ENCODE data around the gene PKD1. TPM values are rescaled to one million over a fixed set of nuclear protein-coding genes. Genes with fewer than 3 reads are reported as not detected.

PKD1 gene
- total and polyA plus RNA-seq, 2 experiments from 2014 or later, result 35.9 to 60.6 TPM

DNA sequence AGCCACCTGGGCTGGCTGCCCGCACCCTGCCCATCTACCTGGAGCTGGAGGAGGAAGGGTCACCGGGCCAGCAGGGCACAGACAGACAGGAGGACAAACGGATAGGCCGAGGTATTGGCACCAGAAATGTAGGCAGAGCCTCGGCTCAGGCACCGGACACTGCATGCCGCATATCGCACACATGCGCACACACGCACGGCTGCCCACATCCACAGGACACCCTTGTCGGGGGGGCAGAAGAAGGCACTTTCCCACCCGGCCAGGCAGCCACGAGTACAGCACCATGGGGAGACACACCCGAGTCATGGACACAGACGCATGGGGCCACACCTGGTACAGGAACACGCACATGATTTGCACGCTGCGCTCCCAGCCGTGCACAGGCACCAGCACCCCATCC lies 46.3 kb upstream of the PKD1 start:
- Histone ChIP-seq H2AFZ (no peak overlapping the region), H3K9me2 (replicated peaks; ENCODE audit: insufficient read depth) (no peaks in the 10 kb centered on the region), H4K20me1 (ENCODE audit: insufficient read depth, poor library complexity, severe bottlenecking) (no peaks in the 10 kb centered on the region), H3K4me1 (ENCODE audit: insufficient read depth) (no peaks in the 10 kb centered on the region), H3K27me3 (no peaks in the 10 kb centered on the region), H3K36me3 (replicated peaks; ENCODE audit: insufficient read depth, low read depth) (no peaks in the 10 kb centered on the region), H3K4me3 (no peak overlapping the region), H3K9me3 (ENCODE audit: low read depth) (no peaks in the 10 kb centered on the region), H3K4me2 (no peak overlapping the region), H3K79me2 (no peaks in the 10 kb centered on the region), H3K27ac (no peak overlapping the region)
- no peak for TF ChIP-seq EZH2phosphoT487 (IDR thresholded peaks at IDR 0.05; ENCODE audit: low read depth, severe bottlenecking, unreplicated experiment)
- no peak for TF ChIP-seq EZH2 (IDR thresholded peaks at IDR 0.05; ENCODE audit: borderline replicate concordance)
- TF ChIP-seq, protein P1, sequence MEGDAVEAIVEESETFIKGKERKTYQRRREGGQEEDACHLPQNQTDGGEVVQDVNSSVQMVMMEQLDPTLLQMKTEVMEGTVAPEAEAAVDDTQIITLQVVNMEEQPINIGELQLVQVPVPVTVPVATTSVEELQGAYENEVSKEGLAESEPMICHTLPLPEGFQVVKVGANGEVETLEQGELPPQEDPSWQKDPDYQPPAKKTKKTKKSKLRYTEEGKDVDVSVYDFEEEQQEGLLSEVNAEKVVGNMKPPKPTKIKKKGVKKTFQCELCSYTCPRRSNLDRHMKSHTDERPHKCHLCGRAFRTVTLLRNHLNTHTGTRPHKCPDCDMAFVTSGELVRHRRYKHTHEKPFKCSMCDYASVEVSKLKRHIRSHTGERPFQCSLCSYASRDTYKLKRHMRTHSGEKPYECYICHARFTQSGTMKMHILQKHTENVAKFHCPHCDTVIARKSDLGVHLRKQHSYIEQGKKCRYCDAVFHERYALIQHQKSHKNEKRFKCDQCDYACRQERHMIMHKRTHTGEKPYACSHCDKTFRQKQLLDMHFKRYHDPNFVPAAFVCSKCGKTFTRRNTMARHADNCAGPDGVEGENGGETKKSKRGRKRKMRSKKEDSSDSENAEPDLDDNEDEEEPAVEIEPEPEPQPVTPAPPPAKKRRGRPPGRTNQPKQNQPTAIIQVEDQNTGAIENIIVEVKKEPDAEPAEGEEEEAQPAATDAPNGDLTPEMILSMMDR (IDR thresholded peaks at IDR 0.05; ENCODE audit: poor library complexity), result no peak
- no peak for DNase-seq (ENCODE audit: low spot score)
- 95% methylated on average over 20 of the region's 20 CpGs for whole genome bisulfite sequencing (ENCODE audit: low lambda C conversion rate, missing lambda C conversion rate)

DNA sequence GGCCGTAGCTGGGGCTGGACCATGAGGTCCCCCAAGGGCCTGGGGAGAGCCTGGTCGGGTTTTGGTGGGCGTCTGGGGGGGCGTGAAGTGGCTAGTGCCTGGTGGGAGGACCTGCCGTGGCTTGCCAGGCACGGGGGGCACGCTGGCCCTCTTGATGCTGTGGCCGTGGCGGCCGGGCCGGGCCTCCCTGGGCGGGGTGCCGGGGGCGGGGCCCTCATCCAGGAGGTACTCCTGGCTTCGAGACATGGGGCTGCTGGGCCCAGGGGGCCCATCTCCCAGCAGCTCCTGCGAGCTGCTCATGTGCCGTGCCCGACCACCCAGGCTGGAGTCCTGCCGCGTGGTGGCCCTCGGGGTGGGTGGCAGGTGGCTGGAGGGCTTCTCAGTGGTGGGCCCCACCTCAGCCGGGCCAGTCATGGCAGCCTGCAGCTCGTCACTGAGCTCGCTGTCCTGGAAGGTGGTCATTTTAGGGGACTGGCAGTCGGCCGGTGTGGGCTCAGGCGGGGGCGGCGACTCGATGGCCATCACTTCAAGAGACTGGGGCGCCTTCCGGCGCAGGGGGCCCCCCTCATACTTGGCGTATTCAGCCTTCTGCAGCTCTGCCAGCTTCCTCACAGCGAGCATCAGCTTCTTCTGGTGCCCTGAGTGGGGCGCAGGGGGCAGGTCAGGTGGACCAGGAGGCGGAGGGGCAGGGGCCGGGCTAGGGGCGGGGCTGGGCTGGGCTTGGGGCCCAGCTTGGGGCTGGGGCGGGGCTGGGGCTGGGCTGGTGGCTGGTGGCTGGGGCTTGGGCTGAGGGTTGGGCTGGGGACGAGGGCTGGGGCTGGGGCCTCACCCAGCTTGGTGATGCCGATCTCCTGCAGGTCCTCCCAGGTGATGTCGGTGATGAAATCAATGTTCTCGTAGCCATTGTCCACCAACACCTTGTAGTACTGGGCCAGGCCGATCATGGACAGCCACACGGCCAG lies 45.5 kb upstream of the PKD1 start:
- no peaks in the 10 kb centered on the region for H3K79me2 ChIP-seq
- H2AFZ ChIP-seq, result no peak overlapping the region
- H3K4me2 ChIP-seq, result no peak overlapping the region
- H3K27ac ChIP-seq, result no peak overlapping the region
- H3K36me3 ChIP-seq (replicated peaks; ENCODE audit: insufficient read depth, low read depth), result no peaks in the 10 kb centered on the region
- H4K20me1 ChIP-seq (ENCODE audit: insufficient read depth, poor library complexity, severe bottlenecking), result no peaks in the 10 kb centered on the region
- H3K4me1 ChIP-seq (ENCODE audit: insufficient read depth), result no peaks in the 10 kb centered on the region
- 91% methylated on average over 41 of the region's 46 CpGs for WGBS (ENCODE audit: low lambda C conversion rate, missing lambda C conversion rate)
- no peak overlapping the region for H3K4me3 ChIP-seq
- H3K27me3 ChIP-seq, result no peaks in the 10 kb centered on the region
- TF ChIP-seq EZH2phosphoT487 (IDR thresholded peaks at IDR 0.05; ENCODE audit: low read depth, severe bottlenecking, unreplicated experiment) (no peak), EZH2 (IDR thresholded peaks at IDR 0.05; ENCODE audit: borderline replicate concordance) (no peak)
- TF ChIP-seq, protein P1 (IDR thresholded peaks at IDR 0.05; ENCODE audit: poor library complexity), result no peak
- no peak for DNase-seq (ENCODE audit: low spot score)
- H3K9me3 ChIP-seq (ENCODE audit: low read depth), result no peaks in the 10 kb centered on the region
- H3K9me2 ChIP-seq (replicated peaks; ENCODE audit: insufficient read depth), result no peaks in the 10 kb centered on the region

DNA sequence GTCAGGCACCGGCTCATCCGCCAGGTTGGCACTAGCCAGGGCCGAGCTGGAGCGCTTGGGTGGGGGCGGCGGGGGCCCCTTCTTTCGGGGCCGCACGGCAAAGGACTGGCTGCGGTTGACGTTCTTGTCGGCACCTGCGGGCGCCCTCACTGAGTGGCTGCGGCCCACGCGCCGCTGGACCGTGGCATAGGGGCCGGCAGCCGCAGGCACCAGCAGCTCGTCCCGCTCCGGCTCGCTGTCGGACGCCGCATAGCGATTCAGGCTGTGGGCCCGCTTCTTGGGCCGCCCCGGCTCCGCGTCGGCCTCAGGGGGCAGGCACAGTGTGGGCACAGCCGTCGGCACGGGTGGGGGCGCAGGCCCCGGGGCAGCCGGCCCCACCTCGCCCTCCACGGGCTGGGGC lies 44.8 kb upstream of the PKD1 start:
- Histone ChIP-seq H2AFZ (no peak overlapping the region), H3K4me1 (ENCODE audit: insufficient read depth) (no peaks in the 10 kb centered on the region), H3K9me2 (replicated peaks; ENCODE audit: insufficient read depth) (no peaks in the 10 kb centered on the region), H3K9me3 (ENCODE audit: low read depth) (no peaks in the 10 kb centered on the region), H4K20me1 (ENCODE audit: insufficient read depth, poor library complexity, severe bottlenecking) (no peaks in the 10 kb centered on the region), H3K36me3 (replicated peaks; ENCODE audit: insufficient read depth, low read depth) (no peaks in the 10 kb centered on the region), H3K4me2 (no peak overlapping the region), H3K27ac (no peak overlapping the region), H3K4me3 (no peak overlapping the region), H3K27me3 (no peaks in the 10 kb centered on the region), H3K79me2 (no peaks in the 10 kb centered on the region)
- TF ChIP-seq EZH2phosphoT487 (IDR thresholded peaks at IDR 0.05; ENCODE audit: low read depth, severe bottlenecking, unreplicated experiment) (no peak), EZH2 (IDR thresholded peaks at IDR 0.05; ENCODE audit: borderline replicate concordance) (no peak)
- TF ChIP-seq, protein P1 (IDR thresholded peaks at IDR 0.05; ENCODE audit: poor library complexity), result no peak
- WGBS (ENCODE audit: low lambda C conversion rate, missing lambda C conversion rate), result 97% methylated on average over 32 of the region's 43 CpGs
- DNase-seq (ENCODE audit: low spot score), result no peak
